Suppressor macrophage (primary cell): ENCODE measurements around the gene LRMDA.

Source experiments
- DNase-seq, 4 experiments: peaks; one replicate each; pipeline ENCODE4 v3.0.0-alpha.2; 2020 to 2022

Gene LRMDA

DNA sequence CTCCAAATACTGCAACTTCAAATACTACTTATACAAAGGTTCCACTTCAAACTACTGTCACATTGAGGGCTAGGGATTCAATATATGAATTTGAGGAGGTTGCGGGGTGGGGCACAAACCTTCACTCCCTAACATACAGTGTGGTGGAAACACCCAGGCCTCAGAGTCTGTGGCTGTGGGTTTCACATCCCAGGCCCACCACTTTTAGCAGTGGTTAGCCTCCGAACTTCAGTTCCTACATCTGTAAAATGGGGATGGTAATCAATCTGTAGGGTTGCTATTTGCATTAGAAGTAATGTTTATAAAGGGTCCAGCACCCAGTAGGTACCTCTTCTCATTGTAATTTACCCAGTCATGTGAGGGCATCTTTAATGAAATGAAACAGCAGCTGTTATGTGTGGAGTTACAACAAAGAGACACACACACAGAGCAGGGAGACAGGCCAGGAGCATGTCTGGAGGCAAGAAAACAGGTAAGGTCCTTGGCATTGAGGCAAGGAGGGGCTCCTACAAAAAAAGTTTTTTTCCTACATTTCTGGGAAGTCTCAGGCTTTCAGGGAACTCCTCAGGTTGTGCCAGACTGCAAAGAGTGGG is 570.9 kb downstream of the LRMDA start:
- DNase-seq: no peak

DNA sequence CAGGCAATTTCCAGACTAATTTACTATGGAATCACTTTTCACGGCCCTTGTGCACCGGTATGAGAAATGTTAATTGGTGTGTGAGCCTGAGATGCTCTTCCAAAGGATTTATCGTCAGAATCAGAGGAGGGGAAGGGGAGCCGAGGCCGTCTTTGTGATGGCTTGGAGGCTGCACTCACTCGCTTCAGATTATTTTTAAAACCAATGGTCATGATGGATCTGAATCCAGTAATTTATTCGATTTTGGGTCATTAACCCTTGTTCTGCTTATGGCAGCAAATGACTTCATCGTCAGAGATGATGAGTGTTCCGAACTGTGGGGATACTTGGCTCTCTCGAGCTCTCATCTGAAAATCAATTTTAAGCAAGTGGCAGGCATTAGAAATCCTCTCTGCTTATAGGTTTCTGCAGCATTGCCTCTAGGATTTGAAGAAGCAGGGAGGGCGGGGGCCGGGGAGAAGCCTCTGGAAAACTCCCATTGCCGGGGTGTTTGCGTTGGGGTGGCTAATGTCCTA is 576.3 kb downstream of the LRMDA start:
- DNase-seq: no peak

DNA sequence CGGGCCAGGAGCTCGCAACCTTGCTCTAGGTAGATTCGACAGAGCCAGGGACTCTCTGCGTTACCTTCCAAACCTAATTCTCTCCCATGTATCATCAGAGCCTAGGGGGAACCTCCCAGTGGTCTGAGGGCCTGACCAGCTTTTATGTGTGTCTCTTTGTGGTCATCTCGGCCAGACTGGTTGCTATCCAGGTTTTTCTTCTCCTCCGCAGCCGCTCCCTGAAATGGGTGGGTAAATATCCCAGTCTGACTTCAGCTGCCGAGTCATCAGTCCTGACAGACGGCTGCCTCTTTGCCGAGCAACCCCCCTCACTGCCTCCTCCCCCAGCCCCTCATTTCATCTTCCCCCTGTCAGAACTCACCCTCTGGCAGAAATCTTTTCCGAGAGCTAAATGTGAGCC is 578.1 kb downstream of the LRMDA start:
- DNase-seq: no peak

DNA sequence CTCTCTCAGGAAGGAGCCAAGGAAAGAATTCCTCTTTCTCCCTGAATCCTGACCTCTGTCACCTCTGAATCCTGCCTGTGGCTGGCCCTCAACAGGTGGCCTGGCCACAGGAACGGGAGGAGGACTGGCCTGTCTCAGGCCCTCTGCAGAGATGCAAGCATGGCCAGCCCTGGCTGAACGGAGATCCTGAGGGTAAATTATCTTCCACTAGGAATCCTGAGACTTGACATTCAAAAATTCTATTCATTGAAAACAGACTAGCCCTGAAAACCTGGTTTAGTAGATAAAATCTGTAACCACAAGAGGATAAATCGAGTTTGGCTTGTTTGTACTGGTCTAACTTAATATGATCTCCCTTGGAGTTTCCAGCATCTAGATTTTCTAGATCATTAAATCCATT is 579.3 kb downstream of the LRMDA start:
- no peak for DNase-seq

DNA sequence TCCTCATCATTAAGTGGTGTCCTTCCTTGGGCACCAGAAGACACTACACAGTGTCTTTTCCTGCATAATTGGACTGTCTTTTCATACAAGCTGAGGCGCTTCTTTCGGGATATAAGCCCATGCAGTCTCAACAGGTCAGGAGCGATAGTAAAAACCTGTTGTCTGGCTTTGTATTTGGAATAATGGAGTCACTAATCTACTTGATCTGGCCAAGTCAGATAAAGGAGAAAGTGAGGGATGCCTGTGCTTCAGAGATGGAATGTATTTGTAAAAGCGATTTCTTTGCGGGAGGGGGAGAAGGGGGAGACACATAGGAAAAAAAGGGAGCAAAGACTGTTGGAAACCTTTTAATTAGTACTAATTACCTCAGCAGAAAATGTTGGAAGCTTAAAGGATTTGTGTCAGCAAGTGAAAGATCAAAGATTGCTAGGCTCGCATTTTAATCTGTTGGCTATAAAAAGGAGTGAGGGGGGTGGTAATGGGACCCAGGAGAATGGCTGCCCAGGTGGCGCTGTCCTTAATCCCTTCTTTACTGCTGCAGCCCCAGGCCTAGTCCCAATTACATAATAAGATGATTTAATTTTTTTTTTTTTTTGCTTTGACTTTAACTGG is 581.4 kb downstream of the LRMDA start:
- DNase-seq: no peak

DNA sequence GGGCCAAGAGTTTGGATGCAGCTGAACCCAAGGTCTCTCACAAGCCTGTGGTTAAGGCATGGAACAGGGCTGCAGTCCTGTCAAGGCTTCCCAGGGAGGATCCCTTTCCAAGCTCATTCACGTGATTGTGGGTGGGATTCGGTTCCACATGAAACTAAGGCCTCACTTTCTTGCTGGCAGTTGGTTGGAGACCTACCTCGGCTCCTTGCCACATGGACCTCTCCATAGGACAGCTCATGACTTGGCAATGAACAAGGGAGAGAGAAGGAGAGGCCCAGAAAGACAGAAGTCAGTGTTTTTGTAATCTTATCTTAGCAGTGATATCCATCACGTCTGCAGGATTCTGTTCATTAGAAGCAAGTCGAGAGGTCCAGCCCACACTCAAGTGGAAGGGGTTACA is 583.8 kb downstream of the LRMDA start:
- no peak for DNase-seq

DNA sequence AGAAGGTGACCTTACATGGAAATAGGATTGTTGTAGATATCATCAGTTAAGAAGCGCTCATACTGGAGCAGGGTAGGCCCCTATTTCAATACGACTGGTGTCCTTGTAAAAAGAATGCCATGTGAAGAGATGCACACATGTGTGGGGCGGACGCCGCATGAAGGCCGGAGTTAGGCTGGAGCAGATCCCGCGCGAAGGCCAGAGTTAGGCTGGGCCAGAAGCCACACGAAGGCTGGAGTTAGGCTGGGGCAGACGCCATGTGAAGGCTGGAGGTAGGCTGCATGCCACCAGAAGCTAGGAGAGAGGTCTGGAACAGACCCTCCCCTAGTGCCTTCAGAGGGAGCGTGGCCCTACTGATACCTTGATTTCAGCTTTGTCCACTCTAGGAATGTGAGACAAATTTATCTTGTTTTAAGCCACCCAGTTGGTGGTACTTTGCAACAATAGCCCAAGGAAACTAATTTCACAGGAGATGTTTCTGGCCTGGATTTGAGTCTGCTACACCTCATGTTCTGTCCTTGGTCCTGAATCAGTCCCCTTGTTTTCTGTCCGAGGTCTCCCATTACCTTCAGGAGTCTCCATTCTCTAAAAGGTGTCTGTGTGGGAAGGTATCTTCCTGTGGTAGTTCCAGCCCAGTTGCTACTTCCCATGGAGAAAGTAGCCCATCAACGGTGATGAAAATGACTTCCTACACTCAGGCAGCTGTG is 585.8 kb downstream of the LRMDA start:
- no peak for DNase-seq

DNA sequence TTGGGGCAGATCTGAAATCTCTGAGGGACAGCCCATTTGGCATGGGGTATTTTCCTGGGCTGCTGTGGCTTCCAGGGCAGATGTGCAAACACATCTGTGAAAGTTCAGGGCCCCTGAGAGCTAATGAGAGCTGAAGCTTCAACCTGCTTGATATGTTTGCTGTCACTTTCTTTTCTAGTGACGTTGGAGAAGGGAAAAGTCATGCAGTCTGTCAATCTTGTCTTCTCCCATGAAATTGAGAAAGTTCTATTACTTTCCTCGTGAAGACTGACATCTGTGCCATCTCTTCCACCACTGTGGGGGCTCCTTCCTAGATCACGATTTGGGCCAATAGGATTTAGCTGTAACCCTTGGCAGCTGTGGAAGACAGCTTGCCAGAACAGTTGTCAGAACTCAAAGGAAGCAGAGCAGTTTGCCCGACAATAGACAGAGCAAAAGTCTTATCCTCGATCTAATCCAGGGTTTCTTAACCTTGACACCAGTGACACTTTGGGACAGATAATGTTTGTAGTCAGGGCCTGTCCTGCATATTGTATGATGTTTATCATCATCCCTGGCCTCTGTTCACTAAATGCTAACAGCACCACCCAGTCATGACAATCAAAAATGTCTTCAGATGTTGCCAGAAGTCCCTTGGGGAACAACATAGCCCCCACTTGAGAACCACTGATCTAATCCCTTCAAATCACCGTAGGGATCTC is 586.5 kb downstream of the LRMDA start:
- DNase-seq: no peak

DNA sequence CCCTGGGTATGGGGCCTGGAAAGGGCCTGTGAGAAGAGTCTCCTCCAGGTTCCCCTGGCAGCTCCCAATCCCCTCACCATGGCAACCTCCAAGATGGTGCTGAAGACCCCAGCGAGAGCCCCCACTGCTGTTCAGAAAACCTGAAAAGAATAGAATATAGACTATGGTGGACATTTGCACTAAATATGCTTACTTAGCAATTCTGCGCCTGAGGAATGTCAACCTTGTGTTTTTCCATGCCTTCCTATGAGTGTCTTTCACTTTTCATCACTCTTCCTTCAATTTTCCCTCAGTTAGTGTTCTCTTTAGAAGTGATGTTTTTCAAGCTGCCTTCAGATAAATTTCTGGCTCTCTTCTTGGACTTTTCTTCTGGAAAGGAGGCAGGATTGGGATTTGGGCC is 589.2 kb downstream of the LRMDA start:
- no peak for DNase-seq

DNA sequence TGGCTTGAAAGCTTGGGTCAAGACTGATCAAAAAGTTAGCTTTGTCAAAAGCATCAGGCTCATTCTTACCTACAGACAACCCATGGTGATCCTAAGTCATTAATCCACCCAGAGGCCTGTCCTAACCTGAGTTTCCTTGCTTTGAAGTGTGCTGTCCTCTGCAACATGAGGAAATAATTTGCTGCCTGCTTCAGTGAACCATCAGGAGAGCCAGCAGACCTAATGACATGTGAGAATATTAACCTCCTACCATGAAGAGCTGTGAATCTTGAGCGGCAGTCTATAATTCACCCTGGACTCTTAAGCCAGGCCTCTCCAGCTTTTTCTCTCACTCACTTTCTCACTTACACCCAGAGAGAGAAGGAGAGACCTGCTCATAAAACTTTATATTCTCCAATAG is 590.0 kb downstream of the LRMDA start:
- no peak for DNase-seq

DNA sequence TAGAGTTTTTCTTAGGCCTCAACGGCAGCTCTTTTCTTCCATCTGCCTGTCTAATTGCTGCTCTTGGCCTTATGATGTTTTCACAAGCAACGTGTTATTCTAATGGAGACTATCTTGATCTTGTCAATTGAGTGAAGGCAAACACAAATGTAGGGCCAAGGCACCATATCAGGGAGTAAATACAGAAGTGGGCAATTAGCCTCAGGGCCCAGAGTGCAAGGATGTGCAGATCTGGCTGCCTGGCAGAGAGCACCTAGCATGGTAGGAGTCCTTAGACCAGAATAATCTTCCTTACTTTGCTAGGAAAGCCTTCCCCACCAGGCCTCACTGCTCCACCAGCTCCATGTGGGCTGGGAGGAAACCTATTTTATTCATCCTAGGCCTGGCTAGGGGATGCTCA is 590.9 kb downstream of the LRMDA start:
- DNase-seq: no peak

DNA sequence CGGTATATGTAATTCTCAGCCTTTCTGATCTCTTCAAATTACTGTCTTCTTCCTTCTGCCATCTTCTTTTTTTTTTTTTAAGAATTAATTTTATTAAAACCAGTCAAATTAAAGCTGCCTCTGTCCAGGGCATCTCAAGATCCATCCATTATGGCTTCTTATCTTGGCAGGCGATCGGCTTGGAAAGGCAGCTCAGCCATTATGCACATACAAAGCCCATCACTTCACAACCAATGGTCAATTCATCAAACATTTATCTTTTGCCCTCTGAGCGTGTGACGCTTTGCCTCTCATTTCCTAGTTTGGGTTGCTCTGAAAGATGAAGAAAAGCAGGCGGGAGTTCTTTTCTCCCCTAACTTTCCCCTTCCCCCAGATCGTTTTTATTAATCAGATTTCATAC is 591.6 kb downstream of the LRMDA start:
- DNase-seq: no peak

DNA sequence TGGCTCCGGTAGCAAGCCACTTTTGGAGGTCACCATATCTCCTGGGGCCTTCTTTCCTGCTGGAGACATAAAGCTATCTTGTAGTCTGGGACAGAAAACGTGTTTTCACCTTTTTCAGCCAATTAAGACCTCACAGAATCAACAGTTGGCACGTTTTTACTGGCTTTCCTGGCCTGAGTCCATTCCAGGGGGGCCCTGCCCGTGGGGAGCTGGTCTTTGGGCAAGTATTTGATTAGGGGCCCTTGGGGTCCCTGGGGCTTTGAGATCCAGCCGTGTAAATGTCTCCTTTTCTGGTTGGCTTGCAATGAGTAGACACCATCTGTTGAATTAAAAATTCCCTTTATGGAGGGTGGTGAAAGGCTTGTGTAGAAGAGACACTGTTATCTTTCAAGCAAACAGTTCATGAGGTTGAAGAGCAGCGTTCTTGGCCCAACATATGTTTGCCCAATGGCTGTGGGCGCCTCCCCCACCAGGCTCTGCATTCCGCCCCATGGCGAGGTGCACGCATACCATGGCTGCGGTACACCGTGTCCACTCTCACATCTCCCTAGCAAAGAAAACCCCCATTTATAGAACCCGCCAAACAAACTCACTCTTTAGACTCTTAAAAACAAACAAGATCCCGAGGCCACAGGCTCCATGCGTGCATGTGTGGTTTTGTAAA is 593.2 kb downstream of the LRMDA start:
- DNase-seq: no peak

DNA sequence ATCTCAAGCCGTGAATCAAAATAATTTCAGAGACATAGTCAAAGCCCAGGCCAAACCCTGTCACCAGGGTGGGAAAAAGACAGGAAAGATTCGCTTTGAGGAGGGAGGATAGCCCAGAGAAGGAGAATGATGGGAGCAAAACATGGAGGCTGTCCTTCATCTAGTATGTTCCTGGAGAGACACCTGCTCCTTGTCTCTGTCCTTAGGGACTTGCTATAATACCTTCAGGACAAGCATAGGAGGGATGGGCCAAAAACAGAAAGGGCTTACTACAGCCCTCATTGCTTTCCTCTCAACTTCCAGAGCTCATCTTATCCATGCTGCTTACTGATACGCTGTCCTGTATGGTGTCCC is 593.7 kb downstream of the LRMDA start:
- DNase-seq: no peak

DNA sequence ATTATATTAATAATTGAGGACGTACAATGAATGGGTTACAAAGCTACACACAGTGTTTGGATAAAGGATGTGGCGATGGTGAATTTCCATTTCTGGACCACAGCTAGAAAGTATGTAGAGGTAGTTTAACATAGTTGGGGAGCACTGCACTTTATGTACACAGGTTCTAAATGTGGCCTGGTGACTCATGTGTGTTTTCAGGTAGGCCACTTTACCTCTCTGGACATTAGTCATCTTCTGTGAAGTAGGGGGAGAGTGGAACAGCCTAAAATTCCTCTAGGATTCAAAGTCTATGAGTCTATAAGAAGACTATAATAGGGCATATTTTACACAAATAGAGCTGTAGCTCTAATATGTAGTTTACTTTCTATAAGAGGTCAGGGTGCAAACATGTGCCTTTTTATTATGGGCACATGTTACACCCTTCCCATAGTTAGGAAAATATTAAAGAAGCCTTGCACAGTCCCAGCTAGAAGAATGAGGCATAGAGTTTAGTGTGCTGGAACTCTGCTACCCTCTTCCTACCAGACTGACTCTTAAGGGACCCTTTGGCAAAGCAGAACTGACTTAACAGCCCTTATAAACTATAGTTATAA is 594.9 kb downstream of the LRMDA start:
- DNase-seq: no peak

DNA sequence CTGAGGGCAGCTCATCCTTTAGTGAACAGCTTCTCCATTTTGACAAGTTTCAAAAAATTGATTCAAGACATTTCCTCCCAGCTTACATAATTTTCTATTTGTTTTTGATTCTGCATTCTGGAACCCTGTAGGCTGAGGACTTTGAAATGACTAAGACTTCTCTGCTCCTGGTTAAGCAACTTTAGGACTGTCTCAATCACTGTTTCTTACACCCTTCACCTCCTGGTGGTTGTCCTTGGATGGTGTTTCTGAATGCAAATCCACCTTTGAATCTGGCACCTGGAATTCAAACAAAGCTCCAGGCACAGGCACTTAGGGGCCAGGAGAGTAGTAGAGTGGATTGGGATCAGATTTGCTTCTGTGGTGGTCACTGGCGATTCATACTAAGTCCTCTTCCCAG is 595.5 kb downstream of the LRMDA start:
- peak; percentile 7 to 35 (median 23) for DNase-seq

DNA sequence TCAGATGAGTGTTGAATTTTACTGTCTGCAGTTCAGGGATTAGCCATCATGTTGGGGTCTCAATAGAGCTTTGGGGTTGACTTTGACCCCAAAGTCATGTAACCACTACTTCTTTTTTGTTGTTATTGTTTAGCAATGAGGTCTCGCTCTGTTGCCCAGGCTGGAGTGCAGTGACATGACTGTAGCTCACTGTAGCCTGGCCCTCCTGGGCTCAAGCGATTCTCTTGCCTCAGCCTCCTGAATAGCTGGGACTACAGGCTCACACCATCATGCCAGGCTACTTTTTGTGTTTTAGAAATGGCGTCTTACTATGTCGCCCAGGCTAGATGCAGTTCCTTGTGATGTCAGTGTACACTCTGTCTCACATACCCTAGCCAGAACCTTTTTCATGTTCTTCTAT is 598.4 kb downstream of the LRMDA start:
- DNase-seq: no peak

DNA sequence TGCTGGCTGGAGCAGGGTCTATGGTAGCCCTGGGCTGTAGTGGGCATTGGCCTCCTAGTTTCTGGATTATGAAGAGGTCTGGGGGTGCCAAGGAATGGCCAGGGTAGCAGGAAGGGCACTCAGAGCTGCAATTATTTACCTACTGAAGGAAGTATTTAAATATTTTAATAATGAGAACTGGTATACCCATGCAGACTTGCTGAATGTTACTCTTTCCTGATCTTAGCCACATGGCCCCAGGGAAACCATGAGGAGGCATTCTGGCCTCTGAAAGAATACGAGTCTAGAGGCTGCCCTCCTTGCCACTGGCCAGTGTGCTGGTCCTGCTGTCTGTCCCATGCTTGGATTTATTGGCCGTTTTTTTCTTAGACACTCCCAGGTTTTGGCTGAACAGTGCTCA is 599.7 kb downstream of the LRMDA start:
- no peak for DNase-seq

DNA sequence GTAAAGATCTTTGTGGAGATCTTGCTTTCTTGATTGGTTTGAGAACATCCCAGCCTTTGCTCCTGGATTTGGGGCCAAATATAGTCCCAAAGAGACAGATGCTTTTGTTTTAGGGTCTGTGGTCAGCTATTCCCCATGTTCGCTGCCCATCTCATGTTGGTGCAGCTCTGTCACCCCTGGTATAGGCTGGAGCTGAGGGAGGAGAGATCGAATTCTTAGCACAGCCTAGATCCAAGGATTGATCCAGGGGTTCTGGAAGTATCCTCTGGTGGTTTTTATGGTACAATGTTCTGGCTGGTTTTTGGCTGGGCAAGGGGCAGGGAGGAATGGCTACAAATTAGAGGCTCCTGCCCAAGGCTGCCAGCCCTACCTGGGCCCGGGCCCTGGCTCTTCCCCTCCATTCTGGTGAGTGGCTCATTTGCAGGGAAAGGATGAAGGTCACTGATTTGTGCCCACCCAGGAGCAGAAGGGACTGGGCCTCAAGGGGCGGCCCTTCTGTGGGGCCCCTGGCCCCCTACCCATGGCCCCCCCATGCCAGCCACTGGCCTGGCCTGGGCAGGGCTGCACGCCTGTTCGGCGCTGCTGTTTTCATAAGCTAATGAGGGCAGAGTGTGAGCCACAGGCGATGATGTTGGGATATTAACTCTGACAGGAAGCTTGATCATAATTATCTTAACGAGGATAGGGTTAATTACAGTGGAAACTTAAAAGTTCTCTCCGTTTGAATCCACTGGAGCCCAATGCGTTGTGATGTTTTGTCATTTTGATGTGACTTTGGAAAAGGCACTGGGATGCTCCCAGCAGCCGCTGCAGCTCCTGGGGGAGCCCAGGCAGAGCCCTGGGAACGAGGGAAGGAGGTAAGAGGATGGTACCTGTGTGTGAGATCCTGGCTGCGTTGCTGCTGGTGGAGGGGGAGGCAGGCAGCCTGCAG is 600.6 kb downstream of the LRMDA start:
- DNase-seq: no peak

DNA sequence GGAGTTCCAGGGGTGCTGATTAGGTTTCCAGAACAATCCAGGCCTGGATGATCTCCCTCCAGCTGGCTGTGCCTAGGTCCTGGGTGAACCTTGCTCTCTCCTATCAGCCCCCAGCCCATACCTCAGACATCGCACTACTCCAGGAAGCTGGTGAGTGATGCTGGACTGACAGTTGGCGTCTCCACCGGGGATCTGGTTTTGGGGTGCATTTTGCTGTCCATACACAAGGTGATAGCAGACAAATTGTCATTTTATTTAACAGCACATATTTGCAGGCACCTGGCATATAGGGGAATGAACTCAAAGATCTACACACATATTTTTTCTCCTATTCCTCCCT is 601.2 kb downstream of the LRMDA start:
- DNase-seq: no peak

DNA sequence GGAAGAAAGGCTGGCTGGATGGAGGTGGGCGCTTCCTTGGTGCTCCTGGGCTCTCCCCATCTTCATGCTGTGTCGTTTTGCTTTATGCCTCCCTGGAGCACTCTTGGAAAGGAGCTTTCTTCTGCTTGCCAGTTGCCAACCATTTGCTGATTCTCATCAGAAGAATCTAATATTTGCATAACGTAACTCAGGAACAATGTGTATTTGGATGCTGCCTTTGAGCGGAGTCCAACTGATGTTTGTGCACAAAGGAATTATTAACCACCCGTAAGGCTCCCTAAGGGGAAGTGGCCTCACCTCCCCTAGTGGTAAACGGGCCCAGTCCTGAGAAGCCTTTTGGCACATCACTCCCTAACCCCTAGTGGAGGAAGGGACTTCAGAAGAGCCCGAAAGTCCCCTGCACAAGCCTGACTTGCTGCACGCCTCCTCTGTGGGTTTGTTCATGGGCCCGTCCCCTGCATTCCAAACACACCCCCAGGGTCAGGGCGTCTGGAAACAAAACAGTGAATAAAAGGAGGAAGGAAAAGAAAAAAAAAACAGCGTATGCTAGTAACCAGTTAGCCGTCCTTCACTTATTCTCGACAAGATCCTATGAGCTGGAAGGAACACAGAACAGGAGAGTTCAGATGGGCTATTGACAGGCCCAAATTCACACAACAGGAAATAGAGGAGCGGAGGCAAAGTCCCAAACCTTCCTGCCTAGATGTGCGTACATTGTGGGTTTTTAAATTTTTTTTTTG is 602.2 kb downstream of the LRMDA start:
- DNase-seq: peak; percentile 17 to 46 (median 41)
